ENCODE measurements around the gene ILRUN.

GRCh38 chr6:34742094-34742493 is 45.5 kb upstream of the ILRUN start:
- TF ChIP-seq TAF1 (IDR thresholded peaks at IDR 0.05; ENCODE audit: borderline replicate concordance, low read depth, low read length) (no peak), POLR2A (IDR thresholded peaks at IDR 0.05; ENCODE audit: low read depth, low read length) (no peak), POLR2AphosphoS5 (IDR thresholded peaks at IDR 0.05; ENCODE audit: low read depth, low read length) (no peak)

Data from GM12892 (cell line).